ENCODE data around the gene ANKRD63.

Gene ANKRD63

DNA sequence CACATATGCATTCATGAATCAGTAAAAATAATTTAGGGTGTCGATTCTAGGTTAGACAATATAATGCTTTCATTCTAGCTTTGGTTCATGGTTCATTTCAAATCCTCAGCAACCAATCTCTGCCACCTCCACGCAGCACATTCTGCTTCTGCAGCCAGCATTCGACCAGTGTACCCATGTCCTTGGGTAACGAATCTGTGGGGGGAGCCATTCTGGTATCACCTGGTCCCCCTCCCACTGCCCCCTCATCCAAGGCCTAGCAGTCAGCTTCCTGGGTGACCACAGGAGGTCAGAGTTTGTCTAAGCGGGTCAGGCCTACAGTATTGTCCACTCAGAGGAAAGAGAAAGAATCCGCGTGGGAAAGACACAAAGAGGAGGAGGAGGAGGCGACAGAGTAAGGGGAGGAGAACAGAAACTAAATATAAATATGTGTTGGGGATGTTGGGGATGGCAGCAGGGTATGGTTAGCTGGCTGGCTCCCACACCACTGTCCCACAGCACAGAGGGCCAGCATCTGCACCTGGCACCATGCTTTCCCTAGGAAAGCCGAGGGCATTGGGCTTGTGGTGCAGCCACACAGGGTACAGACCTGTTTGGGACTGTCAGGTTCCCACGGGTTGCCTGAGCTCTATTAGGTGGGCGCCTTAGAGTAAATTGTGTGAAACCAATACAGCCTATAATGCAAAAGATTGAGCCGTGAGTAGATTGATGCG lies 31.9 kb downstream of the ANKRD63 start:
- Histone ChIP-seq H3K9me3 (ENCODE audit: low read length) (no peaks in the 10 kb centered on the region), H3K27me3 (ENCODE audit: insufficient read depth, low read length) (peaks cover 11% of the 10 kb centered on the region), H3K36me3 (ENCODE audit: insufficient read depth, low read length) (no peaks in the 10 kb centered on the region)

DNA sequence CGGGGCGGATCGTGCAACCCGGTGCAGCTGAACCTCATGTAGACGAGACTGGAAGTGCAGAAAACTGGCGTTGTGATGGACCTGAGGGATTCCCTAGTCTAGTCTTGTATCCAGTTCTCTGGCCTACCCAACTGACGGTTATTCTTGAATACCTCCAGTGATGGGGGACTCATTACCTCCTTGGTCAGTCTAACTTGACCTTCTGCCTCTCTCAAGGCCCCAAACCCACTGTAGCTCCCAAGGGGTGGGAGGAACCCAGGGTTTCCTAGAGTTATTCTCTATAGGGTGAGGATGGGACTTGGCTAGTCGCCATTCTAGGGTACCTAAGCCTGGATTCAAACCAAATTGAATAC lies 32.6 kb downstream of the ANKRD63 start:
- no peaks in the 10 kb centered on the region for H3K9me2 ChIP-seq (ENCODE audit: low read depth, low read length)
- H2AFZ ChIP-seq (ENCODE audit: low read length) = no peak overlapping the region
- no peak overlapping the region for H3K27ac ChIP-seq (ENCODE audit: low read depth, low read length, poor library complexity, severe bottlenecking)
- no peak overlapping the region for H3K4me3 ChIP-seq (ENCODE audit: low read depth, low read length, poor library complexity, severe bottlenecking)
- H3K27me3 ChIP-seq (ENCODE audit: insufficient read depth, low read length) = peaks cover 11% of the 10 kb centered on the region
- H3K9me3 ChIP-seq (ENCODE audit: low read length) = no peaks in the 10 kb centered on the region
- no peaks in the 10 kb centered on the region for H3K79me2 ChIP-seq (ENCODE audit: insufficient read depth, low read length)
- H4K20me1 ChIP-seq (ENCODE audit: insufficient read depth, low read length) = no peaks in the 10 kb centered on the region
- TF ChIP-seq, protein P1, sequence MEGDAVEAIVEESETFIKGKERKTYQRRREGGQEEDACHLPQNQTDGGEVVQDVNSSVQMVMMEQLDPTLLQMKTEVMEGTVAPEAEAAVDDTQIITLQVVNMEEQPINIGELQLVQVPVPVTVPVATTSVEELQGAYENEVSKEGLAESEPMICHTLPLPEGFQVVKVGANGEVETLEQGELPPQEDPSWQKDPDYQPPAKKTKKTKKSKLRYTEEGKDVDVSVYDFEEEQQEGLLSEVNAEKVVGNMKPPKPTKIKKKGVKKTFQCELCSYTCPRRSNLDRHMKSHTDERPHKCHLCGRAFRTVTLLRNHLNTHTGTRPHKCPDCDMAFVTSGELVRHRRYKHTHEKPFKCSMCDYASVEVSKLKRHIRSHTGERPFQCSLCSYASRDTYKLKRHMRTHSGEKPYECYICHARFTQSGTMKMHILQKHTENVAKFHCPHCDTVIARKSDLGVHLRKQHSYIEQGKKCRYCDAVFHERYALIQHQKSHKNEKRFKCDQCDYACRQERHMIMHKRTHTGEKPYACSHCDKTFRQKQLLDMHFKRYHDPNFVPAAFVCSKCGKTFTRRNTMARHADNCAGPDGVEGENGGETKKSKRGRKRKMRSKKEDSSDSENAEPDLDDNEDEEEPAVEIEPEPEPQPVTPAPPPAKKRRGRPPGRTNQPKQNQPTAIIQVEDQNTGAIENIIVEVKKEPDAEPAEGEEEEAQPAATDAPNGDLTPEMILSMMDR (IDR thresholded peaks at IDR 0.05; ENCODE audit: low read length) = no peak
- no peak for TF ChIP-seq EZH2 (IDR thresholded peaks at IDR 0.05; ENCODE audit: borderline replicate concordance, low read length)
- H3K36me3 ChIP-seq (ENCODE audit: insufficient read depth, low read length) = no peaks in the 10 kb centered on the region
- no peak overlapping the region for H3K9ac ChIP-seq (ENCODE audit: low read length)
- H3K4me1 ChIP-seq (ENCODE audit: insufficient read depth, low read length, severe bottlenecking) = no peaks in the 10 kb centered on the region
- no peaks in the 10 kb centered on the region for H3F3A ChIP-seq (ENCODE audit: insufficient read depth, low read length)
- H3K4me2 ChIP-seq (ENCODE audit: low read length) = no peak overlapping the region

More for the DNA sequence above, 31.9 kb downstream of the ANKRD63 start:
- Histone ChIP-seq H3K79me2 (ENCODE audit: insufficient read depth, low read length) (no peaks in the 10 kb centered on the region), H3K9me2 (ENCODE audit: low read depth, low read length) (no peaks in the 10 kb centered on the region), H4K20me1 (ENCODE audit: insufficient read depth, low read length) (no peaks in the 10 kb centered on the region), H3F3A (ENCODE audit: insufficient read depth, low read length) (no peaks in the 10 kb centered on the region), H3K9ac (ENCODE audit: low read length) (no peak overlapping the region), H3K4me3 (ENCODE audit: low read depth, low read length, poor library complexity, severe bottlenecking) (no peak overlapping the region), H3K4me2 (ENCODE audit: low read length) (no peak overlapping the region), H3K4me1 (ENCODE audit: insufficient read depth, low read length, severe bottlenecking) (no peaks in the 10 kb centered on the region), H3K27ac (ENCODE audit: low read depth, low read length, poor library complexity, severe bottlenecking) (no peak overlapping the region), H2AFZ (ENCODE audit: low read length) (no peak overlapping the region)
- no peak for TF ChIP-seq EZH2 (IDR thresholded peaks at IDR 0.05; ENCODE audit: borderline replicate concordance, low read length)
- TF ChIP-seq, protein P1 (IDR thresholded peaks at IDR 0.05; ENCODE audit: low read length) = no peak

DNA sequence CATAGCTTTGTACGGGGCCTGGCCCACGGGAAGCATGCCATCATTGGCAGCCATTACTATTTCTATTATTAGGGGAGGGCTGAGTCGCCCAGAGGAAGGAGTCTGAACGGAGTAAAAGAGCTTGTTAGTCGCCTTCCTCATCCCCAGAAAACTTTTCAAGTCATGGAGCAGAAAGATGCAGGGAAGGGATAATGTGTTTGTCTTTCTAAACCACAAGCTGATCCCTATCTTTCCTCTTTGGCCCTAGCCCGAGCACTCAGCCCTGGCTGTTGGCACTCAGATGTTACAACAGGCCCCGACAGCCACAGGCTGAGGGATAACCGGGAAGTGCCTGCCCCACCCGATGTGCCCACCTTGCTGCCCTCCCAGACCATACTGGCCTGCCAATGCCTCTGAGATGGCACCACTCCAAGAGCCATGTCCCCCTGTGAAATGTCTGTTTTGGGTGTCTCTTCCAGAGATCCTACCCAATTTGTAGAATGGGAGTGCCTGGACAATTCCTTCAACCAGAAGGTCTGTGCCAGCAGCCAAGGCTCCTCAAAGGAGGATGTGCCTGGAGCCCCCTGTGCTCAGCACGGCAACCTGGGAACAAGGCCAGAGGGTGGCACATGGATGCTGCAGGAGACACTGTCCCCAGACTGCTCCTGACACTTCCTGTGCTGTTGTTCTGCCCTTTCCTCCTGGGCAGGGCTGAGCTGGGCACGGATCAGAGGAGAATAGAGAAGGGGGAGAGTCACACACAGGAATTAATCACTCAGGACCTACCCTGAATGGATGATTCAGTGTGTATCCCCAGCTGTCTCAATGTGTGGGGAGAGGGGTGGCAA lies 33.2 kb downstream of the ANKRD63 start:
- Histone ChIP-seq H3K9me2 (ENCODE audit: low read depth, low read length) (no peaks in the 10 kb centered on the region), H3K36me3 (ENCODE audit: insufficient read depth, low read length) (no peaks in the 10 kb centered on the region), H4K20me1 (ENCODE audit: insufficient read depth, low read length) (no peaks in the 10 kb centered on the region), H2AFZ (ENCODE audit: low read length) (no peak overlapping the region), H3K27me3 (ENCODE audit: insufficient read depth, low read length) (peaks cover 11% of the 10 kb centered on the region), H3K9me3 (ENCODE audit: low read length) (no peaks in the 10 kb centered on the region), H3K27ac (ENCODE audit: low read depth, low read length, poor library complexity, severe bottlenecking) (no peak overlapping the region), H3K4me2 (ENCODE audit: low read length) (no peak overlapping the region), H3K79me2 (ENCODE audit: insufficient read depth, low read length) (no peaks in the 10 kb centered on the region), H3K4me1 (ENCODE audit: insufficient read depth, low read length, severe bottlenecking) (no peaks in the 10 kb centered on the region), H3K4me3 (ENCODE audit: low read depth, low read length, poor library complexity, severe bottlenecking) (no peak overlapping the region), H3F3A (ENCODE audit: insufficient read depth, low read length) (no peaks in the 10 kb centered on the region), H3K9ac (ENCODE audit: low read length) (no peak overlapping the region)
- TF ChIP-seq, protein P1 (IDR thresholded peaks at IDR 0.05; ENCODE audit: low read length) = no peak
- TF ChIP-seq EZH2 (IDR thresholded peaks at IDR 0.05; ENCODE audit: borderline replicate concordance, low read length) = no peak
